Adrenal gland (tissue), 5 donors: ENCODE measurements around the gene ZNF787.

ENCODE experiments used
- POLR2A ChIP-seq, 2 donors: fragments of 450-650 bp; IDR thresholded peaks; one replicate each; pipeline ENCODE4 v1.6.1; 2017; ENCODE audit warnings: antibody characterized with exemption in 2 of 2, mild to moderate bottlenecking in 2 of 2, moderate library complexity in 1 of 2
- TF ChIP-seq, protein P1 (sequence below), 6 experiments: fragments of 450-650 bp in 4 of 6; fragments of 200-600 bp in 2 of 6; sonication (generic) in 1 of 6; IDR thresholded peaks; 1 replicate in 5 of 6; 2 replicates in 1 of 6; pipeline versions ENCODE4 v1.5.1 to v1.8.0; 2016 to 2021; ENCODE audit warnings: antibody characterized with exemption in 6 of 6, mild to moderate bottlenecking in 2 of 6, moderate library complexity in 1 of 6
- donor health status: DM: no; HTN: no; CAD: no.

DNA sequence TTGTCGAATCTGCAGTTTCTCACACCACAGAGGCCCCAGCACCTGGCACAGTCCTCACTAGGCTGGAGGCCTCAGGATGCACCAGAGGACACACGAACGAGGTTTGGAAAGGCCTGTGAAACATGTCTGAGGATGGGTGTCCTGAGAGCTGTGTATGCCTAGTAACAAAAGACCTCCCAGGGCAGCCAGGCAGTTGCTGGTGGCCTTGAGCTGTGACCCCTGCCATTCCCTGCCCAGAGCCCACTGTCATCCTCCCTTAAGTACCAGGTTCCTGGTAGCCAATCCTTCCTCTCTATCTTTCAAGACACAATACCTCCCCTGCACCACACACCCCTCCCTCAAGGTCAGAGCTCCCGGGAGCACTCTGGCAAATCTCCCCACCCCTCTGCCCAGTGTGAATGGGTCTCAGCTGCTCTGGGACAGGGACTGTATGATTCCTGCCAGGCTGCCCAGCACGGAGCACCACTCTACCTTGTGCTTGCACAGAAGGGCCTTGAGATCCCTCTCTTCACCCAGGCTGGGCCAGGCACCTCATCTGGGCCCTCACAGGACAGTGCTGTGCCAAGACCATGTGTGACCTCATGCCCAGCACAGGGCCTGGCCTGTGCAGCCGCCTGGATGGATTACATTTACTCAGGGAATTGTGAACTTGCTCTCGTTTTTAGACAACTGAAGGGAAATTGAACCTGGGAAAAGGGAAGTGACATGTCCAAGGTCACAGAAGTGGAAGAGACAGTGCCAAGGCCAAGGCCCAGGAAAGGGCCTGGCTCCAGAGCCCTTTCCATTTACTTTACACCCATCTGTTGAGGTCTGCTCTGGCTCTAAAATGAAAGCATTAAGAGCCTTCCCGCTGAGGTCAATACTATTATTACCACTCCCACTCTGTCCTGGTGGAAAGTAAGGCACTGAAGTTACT is 2.2 kb downstream of the ZNF787 start:
- TF ChIP-seq, protein P1, sequence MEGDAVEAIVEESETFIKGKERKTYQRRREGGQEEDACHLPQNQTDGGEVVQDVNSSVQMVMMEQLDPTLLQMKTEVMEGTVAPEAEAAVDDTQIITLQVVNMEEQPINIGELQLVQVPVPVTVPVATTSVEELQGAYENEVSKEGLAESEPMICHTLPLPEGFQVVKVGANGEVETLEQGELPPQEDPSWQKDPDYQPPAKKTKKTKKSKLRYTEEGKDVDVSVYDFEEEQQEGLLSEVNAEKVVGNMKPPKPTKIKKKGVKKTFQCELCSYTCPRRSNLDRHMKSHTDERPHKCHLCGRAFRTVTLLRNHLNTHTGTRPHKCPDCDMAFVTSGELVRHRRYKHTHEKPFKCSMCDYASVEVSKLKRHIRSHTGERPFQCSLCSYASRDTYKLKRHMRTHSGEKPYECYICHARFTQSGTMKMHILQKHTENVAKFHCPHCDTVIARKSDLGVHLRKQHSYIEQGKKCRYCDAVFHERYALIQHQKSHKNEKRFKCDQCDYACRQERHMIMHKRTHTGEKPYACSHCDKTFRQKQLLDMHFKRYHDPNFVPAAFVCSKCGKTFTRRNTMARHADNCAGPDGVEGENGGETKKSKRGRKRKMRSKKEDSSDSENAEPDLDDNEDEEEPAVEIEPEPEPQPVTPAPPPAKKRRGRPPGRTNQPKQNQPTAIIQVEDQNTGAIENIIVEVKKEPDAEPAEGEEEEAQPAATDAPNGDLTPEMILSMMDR (IDR thresholded peaks at IDR 0.05), result no peak
- peak in 1 of 2 donors; percentile 60 for TF ChIP-seq POLR2A (IDR thresholded peaks at IDR 0.05)
